A673 (cell line): ENCODE data around the gene PARP9.

ENCODE experiments used
- EZH2 ChIP-seq: fragments of 200-600 bp; sonication (generic); IDR thresholded peaks from 2 replicates; pipeline ENCODE4 v1.6.1; 2017; ENCODE audit warnings: borderline replicate concordance, low read depth, mild to moderate bottlenecking, mixed read lengths, antibody characterized with exemption, low read length; ENCODE audit not compliant: poor library complexity, severe bottlenecking
- TF ChIP-seq, protein P1 (sequence below): fragments of 300-800, 200-600 bp; sonication (generic); conservative IDR thresholded peaks from 2 replicates; pipeline ENCODE4 v1.5.1; 2017; ENCODE audit warnings: low read depth, mild to moderate bottlenecking, antibody characterized with exemption, low read length, moderate library complexity, mixed read lengths

DNA sequence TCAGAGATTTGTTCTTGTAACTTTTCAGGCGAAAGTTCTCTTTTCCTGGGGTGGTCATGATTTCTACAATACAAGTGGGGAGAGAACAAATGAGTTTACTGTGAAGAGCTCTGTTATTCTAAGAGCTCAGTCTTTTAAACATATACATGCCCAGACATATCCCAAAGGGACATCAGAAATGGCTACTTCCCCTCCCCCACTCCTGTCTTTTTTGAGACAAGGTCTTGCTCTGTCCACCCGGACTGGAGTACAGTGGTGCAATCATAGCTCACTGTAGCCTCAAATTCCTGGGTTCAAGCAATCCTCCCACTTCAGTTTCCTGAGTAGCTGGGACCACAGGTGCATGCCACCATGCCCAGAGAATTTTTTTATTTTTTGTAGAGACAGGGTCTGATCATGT is 67.6 kb downstream of the PARP9 start:
- TF ChIP-seq, protein P1, sequence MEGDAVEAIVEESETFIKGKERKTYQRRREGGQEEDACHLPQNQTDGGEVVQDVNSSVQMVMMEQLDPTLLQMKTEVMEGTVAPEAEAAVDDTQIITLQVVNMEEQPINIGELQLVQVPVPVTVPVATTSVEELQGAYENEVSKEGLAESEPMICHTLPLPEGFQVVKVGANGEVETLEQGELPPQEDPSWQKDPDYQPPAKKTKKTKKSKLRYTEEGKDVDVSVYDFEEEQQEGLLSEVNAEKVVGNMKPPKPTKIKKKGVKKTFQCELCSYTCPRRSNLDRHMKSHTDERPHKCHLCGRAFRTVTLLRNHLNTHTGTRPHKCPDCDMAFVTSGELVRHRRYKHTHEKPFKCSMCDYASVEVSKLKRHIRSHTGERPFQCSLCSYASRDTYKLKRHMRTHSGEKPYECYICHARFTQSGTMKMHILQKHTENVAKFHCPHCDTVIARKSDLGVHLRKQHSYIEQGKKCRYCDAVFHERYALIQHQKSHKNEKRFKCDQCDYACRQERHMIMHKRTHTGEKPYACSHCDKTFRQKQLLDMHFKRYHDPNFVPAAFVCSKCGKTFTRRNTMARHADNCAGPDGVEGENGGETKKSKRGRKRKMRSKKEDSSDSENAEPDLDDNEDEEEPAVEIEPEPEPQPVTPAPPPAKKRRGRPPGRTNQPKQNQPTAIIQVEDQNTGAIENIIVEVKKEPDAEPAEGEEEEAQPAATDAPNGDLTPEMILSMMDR: no peak
- no peak for TF ChIP-seq EZH2
